Globus pallidus (tissue), 1 donor: ENCODE measurements around the gene MTRR.
A peak's percentile ranks its signal among the peaks of the same experiment; 100 is the strongest.

ENCODE experiments used
- DNase-seq: peaks from one replicate; pipeline ENCODE4 v3.0.0-alpha.2; 2015; ENCODE audit warnings: low spot score

MTRR gene

DNA sequence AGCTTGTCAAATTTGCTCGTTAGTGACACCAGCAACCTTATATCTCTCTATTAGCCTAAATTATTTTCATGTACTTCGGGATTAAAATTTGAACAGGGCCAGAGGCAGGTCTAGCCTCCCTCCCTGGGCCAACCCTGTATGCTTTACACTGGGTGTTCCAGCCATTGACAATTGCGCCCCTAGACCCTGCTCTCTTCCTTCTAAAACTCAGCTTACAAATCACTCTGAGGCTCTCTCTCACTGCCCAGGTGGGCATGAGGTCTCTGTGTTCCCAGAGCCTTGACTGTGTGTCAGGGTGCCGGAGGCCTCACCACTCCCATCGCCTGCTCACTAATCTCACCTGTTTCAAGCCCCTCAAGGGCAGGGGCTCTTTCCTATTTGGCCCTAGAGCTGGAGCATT, 11.6 kb upstream of the MTRR start:
- DNase-seq = no peak

- no peak for DNase-seq
Measured at GRCh38 chr5:7857926-7858632, 10.9 kb upstream of the MTRR start.

DNA sequence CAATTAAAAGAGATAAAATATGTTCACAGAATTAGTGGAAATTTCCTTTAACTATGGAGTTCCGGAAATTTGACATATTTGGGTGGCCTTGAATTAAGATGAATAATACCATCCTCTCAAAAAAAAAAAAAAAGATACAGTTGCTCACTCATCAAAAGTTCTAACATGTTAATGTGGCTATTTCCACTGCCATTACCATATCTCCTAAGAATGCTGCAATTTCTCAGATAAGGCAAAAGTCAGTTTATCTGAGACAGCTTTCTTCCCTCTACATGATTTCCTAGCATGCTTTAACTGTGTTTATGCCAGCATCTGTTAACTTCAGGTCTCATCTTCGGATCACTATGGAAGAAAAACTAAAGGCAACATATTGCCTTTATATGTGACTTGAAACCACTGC, 2.8 kb upstream of the MTRR start:
- DNase-seq = no peak

DNA sequence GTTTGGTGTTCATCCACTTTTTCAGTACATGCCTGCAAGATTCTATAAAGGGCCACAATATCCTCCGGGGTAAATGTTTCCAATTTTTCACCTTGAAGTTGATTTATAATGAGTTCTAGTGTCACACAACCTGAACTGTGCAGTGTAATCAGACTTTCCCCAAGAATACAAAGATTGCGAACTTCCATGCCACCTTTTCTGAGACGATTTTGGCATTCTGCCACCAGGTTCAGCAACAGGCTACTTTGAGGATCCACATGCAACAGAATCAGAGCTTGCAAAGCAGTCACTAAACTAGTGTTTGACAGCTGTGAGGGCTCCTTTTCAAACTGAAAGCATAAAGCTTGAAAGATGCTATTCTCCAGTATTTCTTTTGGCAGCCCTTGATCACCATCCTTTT, 1.7 kb upstream of the MTRR start:
- no peak for DNase-seq

DNA sequence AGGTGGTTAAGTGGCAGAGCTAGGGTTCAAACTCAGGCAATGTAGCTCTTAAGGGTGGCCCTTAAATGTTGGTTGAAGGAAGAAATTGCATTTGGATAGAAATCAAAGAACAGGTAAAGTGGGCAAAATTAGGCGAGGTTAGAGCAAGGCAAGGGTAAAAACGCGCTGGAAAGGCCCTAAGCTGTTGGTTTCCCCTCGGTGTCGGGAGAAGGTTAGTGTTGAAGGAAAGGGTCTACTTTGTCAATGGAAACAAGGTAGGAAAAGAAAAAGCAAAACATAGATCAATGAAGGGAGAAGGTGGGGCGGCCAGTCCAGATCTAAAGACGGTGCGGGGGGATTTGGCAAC, 548 bp upstream of the MTRR start:
- DNase-seq = no peak

DNA sequence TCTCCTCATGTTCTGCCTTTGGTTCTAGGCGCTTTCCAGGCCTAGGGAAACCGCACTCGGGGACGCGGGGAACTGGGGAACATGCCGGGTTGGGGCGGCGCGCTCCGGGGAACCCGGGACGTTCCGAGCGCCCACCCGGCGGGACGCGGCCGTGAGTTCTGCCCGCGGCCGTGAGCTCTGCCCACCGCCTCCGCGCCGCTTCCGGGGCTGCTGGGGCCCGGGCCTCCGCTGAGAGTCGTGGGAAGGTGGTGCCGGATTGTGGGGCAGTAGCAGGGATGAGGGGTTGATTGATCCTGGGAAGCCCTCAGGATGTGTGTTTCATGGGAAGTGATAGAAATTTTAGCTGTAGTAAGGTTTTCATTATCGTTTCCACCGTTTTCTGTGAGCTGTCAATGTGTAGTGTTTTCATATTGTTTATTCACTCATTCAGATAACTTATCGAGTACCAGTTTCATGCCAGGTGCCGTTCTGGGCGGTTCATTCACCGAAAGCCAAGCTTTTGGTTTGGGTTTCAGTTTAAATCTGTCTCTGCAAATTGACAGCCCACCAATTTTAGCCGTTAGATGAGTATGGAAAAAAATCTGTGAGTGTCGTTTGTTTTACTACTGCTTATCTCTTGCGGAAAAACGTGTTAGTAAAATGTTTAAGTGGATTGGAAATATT, 657 bp downstream of the MTRR start:
- no peak for DNase-seq

GRCh38 chr5:7871653-7872052, 2.7 kb downstream of the MTRR start:
- DNase-seq = no peak

- no peak for DNase-seq
Measured at GRCh38 chr5:7872517-7873130, 3.7 kb downstream of the MTRR start.

GRCh38 chr5:7873216-7873615, 4.3 kb downstream of the MTRR start:
- DNase-seq = no peak

GRCh38 chr5:7874639-7875038, 5.7 kb downstream of the MTRR start:
- no peak for DNase-seq

GRCh38 chr5:7875151-7875550, 6.2 kb downstream of the MTRR start:
- DNase-seq = no peak

GRCh38 chr5:7876867-7877266, 7.9 kb downstream of the MTRR start:
- DNase-seq = no peak

DNA sequence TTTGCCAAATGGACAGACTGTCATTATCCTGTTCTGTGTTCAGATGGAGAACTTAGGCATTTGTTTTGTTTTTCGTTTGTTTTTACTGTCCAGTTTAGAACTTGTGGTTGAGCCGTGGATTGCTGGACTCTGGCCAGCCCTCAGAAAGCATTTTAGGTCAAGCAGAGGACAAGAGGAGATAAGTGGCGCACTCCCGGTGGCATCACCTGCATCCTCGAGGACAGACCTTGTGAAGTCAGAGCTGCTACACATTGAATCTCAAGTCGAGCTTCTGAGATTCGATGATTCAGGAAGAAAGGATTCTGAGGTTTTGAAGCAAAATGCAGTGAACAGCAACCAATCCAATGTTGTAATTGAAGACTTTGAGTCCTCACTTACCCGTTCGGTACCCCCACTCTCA, 8.9 kb downstream of the MTRR start:
- no peak for DNase-seq

- DNase-seq = no peak
Measured at GRCh38 chr5:7878381-7878873, 9.5 kb downstream of the MTRR start.

- no peak for DNase-seq
Measured at GRCh38 chr5:7881091-7881490, 12.1 kb downstream of the MTRR start.

DNA sequence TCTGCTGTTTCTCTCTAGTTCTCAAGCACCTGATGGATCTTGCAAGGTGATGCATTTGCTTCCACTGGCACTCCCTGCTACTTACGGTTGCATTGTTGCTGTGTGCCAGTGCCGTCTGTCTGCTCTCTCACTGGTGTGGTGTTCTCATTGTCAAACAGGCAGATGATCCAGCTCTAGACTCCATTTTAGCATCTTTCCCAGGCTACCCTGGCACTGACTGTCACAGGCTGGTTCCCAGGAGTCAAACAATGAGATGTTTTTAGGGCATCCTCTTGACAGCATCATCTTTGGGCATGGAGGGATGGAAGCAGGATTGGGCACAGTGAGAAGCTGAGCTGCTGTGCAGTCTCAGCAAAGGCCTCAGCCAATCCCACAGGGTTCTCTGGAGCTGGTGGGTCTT, 12.9 kb downstream of the MTRR start:
- peak; percentile 91 for DNase-seq

DNA sequence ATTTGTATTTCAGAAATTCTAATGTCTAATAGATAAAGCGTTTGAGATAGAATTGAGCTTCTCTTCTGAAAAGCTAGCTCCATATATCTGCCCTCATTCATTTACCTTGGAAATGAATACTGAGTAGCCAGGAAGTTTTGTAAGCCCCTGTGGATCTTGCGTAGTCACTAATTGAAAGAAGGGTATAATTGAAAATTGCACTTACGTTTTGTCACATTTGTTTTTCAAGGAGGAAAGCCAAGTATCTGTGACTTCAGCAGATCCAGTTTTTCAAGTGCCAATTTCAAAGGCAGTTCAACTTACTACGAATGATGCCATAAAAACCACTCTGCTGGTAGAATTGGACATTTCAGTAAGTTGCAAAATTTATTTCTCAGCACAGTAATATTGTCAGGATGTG, 14.0 kb downstream of the MTRR start:
- DNase-seq = no peak

DNA sequence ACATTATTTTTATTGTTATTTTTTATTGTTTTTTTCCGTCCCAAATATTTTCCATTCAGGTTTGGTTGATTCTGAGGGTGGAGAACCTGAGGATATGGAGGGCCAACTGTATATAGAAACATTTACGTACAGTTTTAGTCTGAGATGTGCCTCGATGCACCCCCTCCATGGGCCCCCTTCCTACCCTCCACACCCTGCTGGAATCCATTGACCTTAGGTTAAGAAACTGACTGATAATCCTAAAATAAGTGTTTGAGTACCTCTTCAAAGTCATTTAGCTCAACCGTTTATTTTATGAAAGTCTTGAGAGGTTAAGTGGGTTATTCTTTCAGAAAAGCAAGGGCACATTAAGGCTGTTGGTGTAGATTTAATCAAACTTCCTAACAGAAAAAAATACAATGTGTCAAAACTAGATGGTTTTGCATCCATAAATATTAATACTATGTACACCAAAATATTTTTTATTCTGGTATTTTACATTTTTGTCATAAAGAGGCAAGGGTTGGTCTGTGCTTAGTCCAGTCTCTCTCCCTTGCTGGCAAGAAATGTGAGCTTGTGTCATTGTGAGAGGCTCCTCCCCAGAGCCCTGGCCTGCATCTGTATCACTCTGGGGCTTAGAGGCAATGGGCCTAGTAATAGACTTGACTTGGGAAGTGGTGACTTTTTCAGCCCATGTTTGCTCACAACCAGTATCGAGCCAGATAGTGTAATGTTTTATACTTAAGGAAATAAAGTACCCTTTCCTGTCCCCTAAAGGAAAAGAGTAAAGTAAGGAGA, 15.7 kb downstream of the MTRR start:
- peak; percentile 89 for DNase-seq

- DNase-seq = peak; percentile 71
Measured at GRCh38 chr5:7886849-7887475, 18.0 kb downstream of the MTRR start.

DNA sequence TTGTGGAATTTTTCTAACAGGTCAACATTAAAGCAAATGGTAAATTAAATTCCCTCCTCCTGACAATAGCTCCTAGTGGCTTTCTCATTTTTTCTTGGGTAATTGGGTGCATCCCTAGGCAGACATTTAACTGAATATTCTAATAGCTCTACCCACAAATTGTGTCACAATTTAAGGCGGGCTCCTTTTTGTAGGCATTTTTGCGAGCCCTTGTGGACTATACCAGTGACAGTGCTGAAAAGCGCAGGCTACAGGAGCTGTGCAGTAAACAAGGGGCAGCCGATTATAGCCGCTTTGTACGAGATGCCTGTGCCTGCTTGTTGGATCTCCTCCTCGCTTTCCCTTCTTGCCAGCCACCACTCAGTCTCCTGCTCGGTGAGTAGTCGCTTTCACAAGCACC, 20.0 kb downstream of the MTRR start:
- DNase-seq = no peak

DNA sequence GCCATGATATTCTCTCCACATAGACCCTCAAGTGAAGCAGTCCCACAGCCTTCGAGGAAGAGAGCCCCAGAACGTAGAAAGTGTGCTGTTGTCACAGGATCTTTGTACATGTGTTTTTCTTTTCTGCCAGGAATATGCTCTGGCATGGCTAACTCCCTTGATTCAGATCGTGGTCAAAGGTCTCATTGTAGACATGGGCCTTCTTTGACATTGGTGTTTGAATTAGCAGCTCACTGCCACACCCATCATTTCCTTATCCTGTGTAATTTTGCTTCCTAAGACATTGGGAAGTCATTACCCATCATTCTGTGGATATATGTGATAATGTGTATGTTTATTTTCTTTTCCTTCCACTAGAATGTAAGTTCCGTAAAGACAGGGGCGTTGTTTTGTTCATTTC, 25.5 kb downstream of the MTRR start:
- DNase-seq = no peak

GRCh38 chr5:7894860-7895259, 25.9 kb downstream of the MTRR start:
- DNase-seq = no peak
